ENCODE results near the gene AGPAT1.
A peak's percentile ranks its signal among the peaks of the same experiment; 100 is the strongest.

AGPAT1 gene

DNA sequence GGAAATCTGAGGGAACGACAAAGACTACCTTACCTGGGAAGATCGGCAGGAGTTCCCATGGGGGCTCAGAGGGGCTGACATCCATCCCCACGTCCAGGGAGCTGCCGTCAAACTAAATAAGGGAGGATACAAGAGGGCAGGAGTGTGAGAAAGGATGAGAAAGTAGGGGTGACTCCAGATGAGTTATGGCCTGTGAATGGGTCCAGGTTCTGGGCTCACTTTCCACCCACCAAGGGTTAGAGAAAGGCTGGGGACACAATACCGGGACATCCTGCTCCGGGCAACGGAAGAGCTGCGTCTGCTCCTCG is 48.5 kb downstream of the AGPAT1 start:
- TF ChIP-seq, protein P1, sequence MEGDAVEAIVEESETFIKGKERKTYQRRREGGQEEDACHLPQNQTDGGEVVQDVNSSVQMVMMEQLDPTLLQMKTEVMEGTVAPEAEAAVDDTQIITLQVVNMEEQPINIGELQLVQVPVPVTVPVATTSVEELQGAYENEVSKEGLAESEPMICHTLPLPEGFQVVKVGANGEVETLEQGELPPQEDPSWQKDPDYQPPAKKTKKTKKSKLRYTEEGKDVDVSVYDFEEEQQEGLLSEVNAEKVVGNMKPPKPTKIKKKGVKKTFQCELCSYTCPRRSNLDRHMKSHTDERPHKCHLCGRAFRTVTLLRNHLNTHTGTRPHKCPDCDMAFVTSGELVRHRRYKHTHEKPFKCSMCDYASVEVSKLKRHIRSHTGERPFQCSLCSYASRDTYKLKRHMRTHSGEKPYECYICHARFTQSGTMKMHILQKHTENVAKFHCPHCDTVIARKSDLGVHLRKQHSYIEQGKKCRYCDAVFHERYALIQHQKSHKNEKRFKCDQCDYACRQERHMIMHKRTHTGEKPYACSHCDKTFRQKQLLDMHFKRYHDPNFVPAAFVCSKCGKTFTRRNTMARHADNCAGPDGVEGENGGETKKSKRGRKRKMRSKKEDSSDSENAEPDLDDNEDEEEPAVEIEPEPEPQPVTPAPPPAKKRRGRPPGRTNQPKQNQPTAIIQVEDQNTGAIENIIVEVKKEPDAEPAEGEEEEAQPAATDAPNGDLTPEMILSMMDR (IDR thresholded peaks at IDR 0.05; ENCODE audit: extremely low read depth, insufficient read depth, missing control alignments), result no peak
- in situ Hi-C loops (cut with MboI; ENCODE audit: low pct_unique_long_range_greater_than_20kb, low sequenced_read_pairs, unreplicated experiment), result no loop called here
- no peak for DNase-seq (ENCODE audit: low spot score)

DNA sequence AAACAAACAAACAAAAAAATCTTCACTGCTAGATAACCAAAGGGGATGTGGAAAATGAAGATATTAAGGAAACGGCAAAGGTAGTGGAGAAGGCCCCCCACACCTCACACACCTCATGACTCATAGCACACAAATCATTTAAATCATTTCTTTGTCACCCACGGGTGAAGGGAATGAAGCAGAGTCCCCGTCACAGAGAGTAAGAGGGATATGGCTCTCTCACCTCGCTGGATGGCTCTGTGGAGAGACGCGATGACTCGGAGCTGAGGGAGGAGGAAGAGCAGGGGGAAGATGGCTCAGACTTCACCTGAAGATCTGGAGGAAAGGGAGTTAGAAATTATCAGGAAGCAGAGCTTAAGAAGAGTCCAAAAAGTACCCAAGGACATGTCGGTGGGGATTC is 49.0 kb downstream of the AGPAT1 start:
- no peak for DNase-seq (ENCODE audit: low spot score)
- TF ChIP-seq, protein P1 (IDR thresholded peaks at IDR 0.05; ENCODE audit: extremely low read depth, insufficient read depth, missing control alignments), result no peak
- in situ Hi-C loops (cut with MboI; ENCODE audit: low pct_unique_long_range_greater_than_20kb, low sequenced_read_pairs, unreplicated experiment), result no loop called here

DNA sequence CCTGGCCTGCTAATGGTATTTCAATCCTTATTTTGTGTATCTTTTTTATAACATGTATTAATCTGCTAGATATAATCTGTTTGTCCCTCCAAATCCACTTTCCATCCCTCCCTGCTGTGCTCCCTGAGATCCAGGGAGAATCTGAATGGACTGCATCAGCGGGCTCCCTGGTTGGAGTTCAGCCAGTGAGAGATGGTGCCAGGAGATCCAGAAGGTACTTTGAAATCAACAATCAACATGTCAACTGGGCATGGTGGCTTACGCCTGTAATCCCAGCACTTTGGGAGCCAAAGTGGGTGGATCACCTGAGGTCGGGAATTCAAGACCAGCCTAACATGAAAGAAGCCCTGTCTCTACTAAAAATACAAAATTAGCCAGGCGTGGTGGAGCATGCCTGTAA is 52.2 kb downstream of the AGPAT1 start:
- in situ Hi-C loops (cut with MboI; ENCODE audit: low pct_unique_long_range_greater_than_20kb, low sequenced_read_pairs, unreplicated experiment), result no loop called here
- DNase-seq (ENCODE audit: low spot score), result no peak
- TF ChIP-seq, protein P1 (IDR thresholded peaks at IDR 0.05; ENCODE audit: extremely low read depth, insufficient read depth, missing control alignments), result no peak

DNA sequence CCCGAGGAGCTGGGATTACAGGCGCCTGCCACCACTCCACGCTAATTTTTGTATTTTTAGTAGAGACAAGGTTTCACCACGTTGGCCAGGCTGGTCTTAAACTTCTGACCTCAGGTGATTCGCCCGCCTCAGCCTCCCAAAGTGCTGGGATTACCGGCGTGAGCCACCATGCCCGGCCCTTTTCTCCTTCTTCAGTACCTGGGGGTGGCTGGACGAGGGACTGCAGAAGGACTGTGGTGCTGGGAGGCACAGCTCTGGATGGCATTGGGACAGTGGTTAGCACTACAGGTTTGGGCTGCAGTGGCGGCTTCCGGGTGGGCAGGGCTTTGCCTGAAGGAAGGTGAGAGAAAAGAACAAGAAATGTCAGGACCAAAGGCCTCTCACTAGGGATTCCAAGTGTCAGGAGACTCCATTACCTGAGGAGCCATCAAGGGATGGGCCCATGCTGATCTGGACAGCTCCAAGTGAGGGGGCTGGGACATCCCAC is 55.3 kb downstream of the AGPAT1 start:
- no peak for DNase-seq (ENCODE audit: low spot score)
- in situ Hi-C loops (cut with MboI; ENCODE audit: low pct_unique_long_range_greater_than_20kb, low sequenced_read_pairs, unreplicated experiment), result no loop called here
- TF ChIP-seq, protein P1 (IDR thresholded peaks at IDR 0.05; ENCODE audit: extremely low read depth, insufficient read depth, missing control alignments), result no peak

DNA sequence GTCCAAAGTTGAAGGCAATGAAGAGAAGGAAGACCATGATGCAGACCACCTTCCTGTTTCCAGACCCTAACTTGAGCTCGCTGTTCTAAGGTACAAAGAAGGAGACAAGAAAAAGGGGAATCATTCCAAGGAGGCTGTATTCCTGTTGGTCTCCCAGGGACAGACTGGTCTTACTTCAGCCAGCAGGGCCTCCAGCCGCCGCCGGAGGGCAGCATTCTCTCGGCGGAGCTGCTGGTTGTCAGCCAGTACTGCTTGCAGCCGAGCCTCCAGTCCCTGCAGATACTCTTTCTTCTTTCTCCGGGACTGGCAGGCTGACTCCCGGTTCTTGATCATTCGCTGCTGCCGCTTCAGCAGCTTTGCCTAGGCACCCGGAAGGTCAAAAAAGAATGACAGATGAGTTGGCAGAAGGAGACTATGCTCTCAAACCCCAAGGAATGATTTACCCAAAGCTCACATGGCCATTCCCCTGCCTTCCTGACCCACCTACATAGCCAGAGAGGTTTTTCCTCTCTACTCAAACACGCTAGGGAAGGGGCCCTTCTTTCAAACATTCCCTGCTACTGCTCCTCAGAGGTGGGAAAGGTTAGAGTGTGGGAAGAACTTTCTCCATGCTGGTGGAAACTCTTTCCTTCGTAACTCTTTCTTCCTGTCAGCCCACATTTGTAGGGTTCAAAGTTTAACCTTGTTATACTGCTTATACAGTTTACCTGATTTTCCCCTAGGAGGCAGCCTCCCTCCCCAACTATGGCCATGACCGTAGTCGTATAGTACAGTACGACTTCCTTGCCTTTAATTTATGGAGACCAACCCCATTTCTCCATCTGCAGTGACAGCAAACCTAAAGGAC is 56.9 kb downstream of the AGPAT1 start:
- in situ Hi-C loops (cut with MboI; ENCODE audit: low pct_unique_long_range_greater_than_20kb, low sequenced_read_pairs, unreplicated experiment), result no loop called here
- TF ChIP-seq, protein P1 (IDR thresholded peaks at IDR 0.05; ENCODE audit: extremely low read depth, insufficient read depth, missing control alignments), result peak; percentile 91
- peak; percentile 83 for DNase-seq (ENCODE audit: low spot score)
